Esophagus squamous epithelium (tissue), 5 donors: ENCODE measurements around the gene RYR1. TPM values are rescaled to one million over a fixed set of nuclear protein-coding genes. Genes with fewer than 3 reads are reported as not detected.
"Not testable (repeated sequence)": the region's sequence is repeated elsewhere in the genome, so short reads cannot be mapped to it uniquely, and the experiment has no call there.

Experiments used
- DNase-seq: peaks from one replicate; lab custom pipeline; 2025; lab: John Stamatoyannopoulos, UW
- H3K27ac ChIP-seq, 4 donors: fragments of 200-600 bp; sonication (generic); one replicate each; pipeline ENCODE4 v1.5.1; 2016 to 2019; ENCODE audit warnings: mild to moderate bottlenecking in 1 of 4
- H3K27me3 ChIP-seq, 4 donors: fragments of 200-600 bp; sonication (generic); 1 replicate in 3 of 4; 2 replicates in 1 of 4; pipeline versions ENCODE4 v1.5.1 to v1.6.0; 2017 to 2021; ENCODE audit warnings: antibody characterized with exemption in 1 of 4
- H3K36me3 ChIP-seq, 3 donors: fragments of 200-600 bp; sonication (generic); one replicate each; pipeline ENCODE4 v1.5.1; 2016 to 2019
- H3K4me1 ChIP-seq, 3 donors: fragments of 200-600 bp; sonication (generic); one replicate each; pipeline ENCODE4 v1.5.1; 2017 to 2019
- H3K4me3 ChIP-seq, 4 donors: fragments of 200-600 bp; sonication (generic); 1 replicate in 3 of 4; 2 replicates in 1 of 4; pipeline ENCODE4 v1.5.1; 2016 to 2019; ENCODE audit warnings: mild to moderate bottlenecking in 2 of 4, moderate library complexity in 1 of 4
- H3K9me3 ChIP-seq, 3 donors: fragments of 200-600 bp; sonication (generic); one replicate each; pipeline ENCODE4 v1.5.1; 2016 to 2019
- CTCF ChIP-seq, 6 experiments: fragments of 450-650 bp in 4 of 6; fragments of 200-600 bp in 2 of 6; sonication (generic) in 2 of 6; IDR thresholded peaks; one replicate each; pipeline ENCODE4 v1.5.1; 2016 to 2019; ENCODE audit warnings: antibody characterized with exemption in 6 of 6, mild to moderate bottlenecking in 4 of 6, moderate library complexity in 4 of 6
- POLR2A ChIP-seq, 4 donors: fragments of 450-650 bp; IDR thresholded peaks; one replicate each; pipeline ENCODE4 v1.6.1; 2017; ENCODE audit warnings: antibody characterized with exemption in 4 of 4, mild to moderate bottlenecking in 4 of 4, moderate library complexity in 3 of 4
- WGBS, 2 donors: methylation state at CpG; one replicate each; pipeline ENCODE4 v1.1.5; 2018; 5-methylcytosine and 5-hydroxymethylcytosine counted together
- intact Hi-C: fragments of 100-400 bp; cut with DNase I; formaldehyde crosslinking; loops from one replicate; pipeline ENCODE4 v1.15.0; 2022
- total RNA-seq, 4 donors: library from RNA; depleted of rRNA; stranded (reverse); fragments of >200 nt; gene quantifications; one replicate each; pipeline ENCODE4 v1.1.0, GENCODE V29; 2016
- donor health status: DM: yes; HTN: yes; CAD: no.

RYR1 gene
- total RNA-seq, 4 donors from 2014 or later, result 11.2 to 18.3 (median 13.8) TPM

DNA sequence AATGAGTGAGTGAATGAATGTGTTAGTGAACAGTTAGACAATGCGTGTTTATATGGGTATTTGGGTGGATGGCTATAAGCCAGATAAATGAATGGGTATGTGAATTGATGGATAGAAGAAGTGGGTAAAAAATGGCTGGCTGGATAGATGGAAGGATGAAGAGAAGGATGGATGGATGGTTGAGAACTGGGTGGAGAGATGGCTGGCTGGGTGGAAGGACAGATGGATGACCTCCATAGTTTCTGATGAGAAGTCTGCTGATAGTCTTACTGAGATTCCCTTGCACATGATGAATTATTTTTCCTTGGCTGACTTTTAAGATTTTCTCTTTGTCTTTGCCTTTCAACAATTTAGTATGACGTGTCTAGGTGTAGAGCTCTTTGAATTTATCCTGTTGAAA, 57.4 kb downstream of the RYR1 start:
- no peak for DNase-seq
- H3K27ac ChIP-seq, result no peak overlapping the region
- intact Hi-C loops, result no loop called here
- H3K4me1 ChIP-seq, result no peaks in the 10 kb centered on the region
- H3K4me3 ChIP-seq, result no peak overlapping the region
- H3K36me3 ChIP-seq, result no peaks in the 10 kb centered on the region
- H3K9me3 ChIP-seq, result no peaks in the 10 kb centered on the region
- TF ChIP-seq POLR2A (IDR thresholded peaks at IDR 0.05) (no peak), CTCF (IDR thresholded peaks at IDR 0.05) (no peak)
- 88 to 91% methylated on average over 2 of the region's 2 CpGs for WGBS, 2 donors
- H3K27me3 ChIP-seq, result peaks cover 0 to 11% (median 0%) of the 10 kb centered on the region in 4 donors

DNA sequence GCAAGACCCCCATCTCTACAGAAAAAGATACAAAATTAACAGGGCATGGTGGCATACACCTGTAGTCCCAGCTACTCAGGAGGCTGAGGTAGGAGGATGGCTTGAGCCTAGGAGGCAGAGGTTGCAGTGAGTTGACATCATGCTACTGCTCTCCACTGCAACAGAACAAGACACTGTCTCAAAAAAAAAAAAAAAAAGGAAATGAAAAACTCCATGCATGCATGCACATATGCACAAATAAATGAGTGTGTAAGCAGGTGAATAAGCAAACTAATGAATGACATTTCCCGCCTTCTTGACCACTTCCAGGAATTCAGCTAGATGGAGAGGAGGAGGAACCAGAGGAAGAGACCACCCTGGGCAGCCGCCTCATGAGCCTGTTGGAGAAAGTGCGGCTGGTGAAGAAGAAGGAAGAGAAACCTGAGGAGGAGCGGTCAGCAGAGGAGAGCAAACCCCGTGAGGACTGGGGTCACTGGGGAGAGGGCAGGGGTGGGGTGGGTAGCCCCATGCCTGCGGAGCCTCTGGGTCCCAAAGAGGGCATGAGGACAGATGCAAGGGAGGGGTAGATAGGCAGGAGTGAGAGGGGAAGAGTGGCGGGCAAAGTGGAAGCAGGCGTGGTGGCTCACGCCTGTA, 58.8 kb downstream of the RYR1 start:
- Histone ChIP-seq H3K4me3 (no peak overlapping the region), H3K27me3 (peaks cover 0 to 11% (median 0%) of the 10 kb centered on the region in 4 donors), H3K36me3 (no peaks in the 10 kb centered on the region), H3K9me3 (no peaks in the 10 kb centered on the region), H3K4me1 (no peaks in the 10 kb centered on the region), H3K27ac (no peak overlapping the region)
- DNase-seq, result no peak
- intact Hi-C loops, result no loop called here
- WGBS, 2 donors, result 52 to 70% methylated on average over 5 to 9 of the region's 9 CpGs
- TF ChIP-seq POLR2A (IDR thresholded peaks at IDR 0.05) (no peak), CTCF (IDR thresholded peaks at IDR 0.05) (no peak)

DNA sequence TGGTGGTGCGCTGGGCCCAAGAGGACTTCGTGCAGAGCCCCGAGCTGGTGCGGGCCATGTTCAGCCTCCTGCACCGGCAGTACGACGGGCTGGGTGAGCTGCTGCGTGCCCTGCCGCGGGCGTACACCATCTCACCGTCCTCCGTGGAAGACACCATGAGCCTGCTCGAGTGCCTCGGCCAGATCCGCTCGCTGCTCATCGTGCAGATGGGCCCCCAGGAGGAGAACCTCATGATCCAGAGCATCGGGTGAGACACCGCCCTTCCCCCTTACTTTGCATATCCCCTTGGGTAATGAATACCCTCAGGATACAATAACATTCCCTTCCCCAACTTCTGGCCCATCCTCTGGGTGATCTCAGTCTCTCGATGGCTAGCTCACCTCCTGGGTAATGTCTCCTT, 60.9 kb downstream of the RYR1 start:
- DNase-seq, result no peak
- no peaks in the 10 kb centered on the region for H3K36me3 ChIP-seq
- intact Hi-C loops, result no loop called here
- no peak overlapping the region for H3K4me3 ChIP-seq
- H3K27ac ChIP-seq, result no peak overlapping the region
- TF ChIP-seq CTCF (IDR thresholded peaks at IDR 0.05) (no peak), POLR2A (IDR thresholded peaks at IDR 0.05) (no peak)
- no peaks in the 10 kb centered on the region for H3K4me1 ChIP-seq
- 64 to 74% methylated on average over 7 to 9 of the region's 21 CpGs for WGBS, 2 donors
- H3K9me3 ChIP-seq, result no peaks in the 10 kb centered on the region
- peaks cover 0 to 16% (median 0%) of the 10 kb centered on the region in 4 donors for H3K27me3 ChIP-seq

- H3K4me1 ChIP-seq, DNase-seq, H3K9me3 ChIP-seq, H3K36me3 ChIP-seq, intact Hi-C loops, H3K27ac ChIP-seq, H3K4me3 ChIP-seq: not testable (repeated sequence)
- WGBS, 2 donors, result 85% methylated on average over 2 of the region's 2 CpGs; no CpG with 5 or more reads in 1 of the 2 donors
- peaks cover 0 to 11% (median 0%) of the 10 kb centered on the region in 4 donors for H3K27me3 ChIP-seq
Observed at GRCh38 chr19:38495375-38495774, 61.9 kb downstream of the RYR1 start.

GRCh38 chr19:38496116-38496515, 62.6 kb downstream of the RYR1 start:
- Histone ChIP-seq H3K4me1 (no peaks in the 10 kb centered on the region), H3K4me3 (no peak overlapping the region), H3K27ac (no peak overlapping the region), H3K36me3 (no peaks in the 10 kb centered on the region), H3K9me3 (no peaks in the 10 kb centered on the region), H3K27me3 (peaks cover 0 to 16% (median 0%) of the 10 kb centered on the region in 4 donors)
- DNase-seq, result no peak
- 79 to 96% methylated on average over 4 to 8 of the region's 17 CpGs for WGBS, 2 donors
- intact Hi-C loops, result no loop called here
- TF ChIP-seq CTCF (IDR thresholded peaks at IDR 0.05), result no peak
- no peak for TF ChIP-seq POLR2A (IDR thresholded peaks at IDR 0.05)
